HepG2 (cell line): ENCODE results near the gene RPS5. TPM values are rescaled to one million over a fixed set of nuclear protein-coding genes. Genes with fewer than 3 reads are reported as not detected.
A peak's percentile ranks its signal among the peaks of the same experiment; 100 is the strongest.

Experiments
- EHMT2 ChIP-seq: fragments of 200-600 bp; sonication (generic); IDR thresholded peaks from 2 replicates; pipeline ENCODE4 v1.7.0; 2017; ENCODE audit warnings: antibody characterized with exemption, low read depth, low read length, borderline replicate concordance
- GATA4 ChIP-seq: sonication (generic); IDR thresholded peaks from 2 replicates; pipeline ENCODE4 v1.6.1; 2016; ENCODE audit warnings: antibody characterized with exemption, low read depth, borderline replicate concordance
- KLF6 ChIP-seq: IDR thresholded peaks from 2 replicates; pipeline ENCODE4 v1.8.0; 2016; ENCODE audit warnings: missing biosample characterization, missing genetic modification reagents
- MTA1 ChIP-seq: sonication (generic); formaldehyde crosslinking; IDR thresholded peaks from 2 replicates; pipeline ENCODE4 v1.4.0; 2020; ENCODE audit warnings: missing genetic modification reagents, mild to moderate bottlenecking, borderline replicate concordance
- NFIC ChIP-seq: IDR thresholded peaks from 2 replicates; pipeline ENCODE4 v1.6.1; 2012; ENCODE audit warnings: mild to moderate bottlenecking, low read length, inconsistent platforms
- NR2F2 ChIP-seq: IDR thresholded peaks from 2 replicates; pipeline ENCODE4 v1.6.1; 2012; ENCODE audit warnings: low read depth, inconsistent platforms, borderline replicate concordance
- POLR2AphosphoS5 ChIP-seq: IDR thresholded peaks from 2 replicates; pipeline ENCODE4 v1.6.1; 2012; ENCODE audit warnings: low read depth, low read length
- ZFAT ChIP-seq: sonication (generic); formaldehyde crosslinking; conservative IDR thresholded peaks from 2 replicates; pipeline ENCODE4 v1.8.1; 2023; ENCODE audit warnings: missing genetic modification reagents, inconsistent platforms
- ZFP36L1 ChIP-seq: sonication (generic); formaldehyde crosslinking; IDR thresholded peaks from 2 replicates; pipeline ENCODE4 v1.8.0; 2022; ENCODE audit warnings: mild to moderate bottlenecking, missing genetic modification reagents, moderate library complexity
- ZNF709 ChIP-seq: sonication (generic); formaldehyde crosslinking; IDR thresholded peaks from 2 replicates; pipeline ENCODE4 v1.5.0; 2020; ENCODE audit warnings: mild to moderate bottlenecking, missing genetic modification reagents
- polyA plus RNA-seq, 8 experiments: library from polyadenylated mRNA; depleted of rRNA in 3 of 8; stranded (reverse) in 7 of 8; unstranded in 1 of 8; fragments of >200 nt; fragmentation: Illumina TruSeq in 4 of 8; extraction: Trizol in 4 of 8; gene quantifications; 2 replicates each; pipeline versions ENCODE4 v1.2.1 to v1.2.3, GENCODE V29; 2011 to 2016; ENCODE audit warnings: low read depth in 4 of 8, missing spikeins in 1 of 8, mixed read lengths in 1 of 8; ENCODE audit not compliant: insufficient read depth in 1 of 8
- total RNA-seq, 5 experiments: library from RNA; depleted of rRNA; stranded (reverse); fragments of >200 nt; fragmentation: Illumina TruSeq; extraction: Trizol; gene quantifications; 2 replicates each; pipeline ENCODE4 v1.2.3, GENCODE V29; 2016; ENCODE audit warnings: low read depth in 1 of 5
- TF ChIP-seq, protein P1 (sequence below): sonication (generic); formaldehyde crosslinking; IDR thresholded peaks from 2 replicates; pipeline ENCODE4 v1.4.0; 2020; ENCODE audit warnings: missing genetic modification reagents, borderline replicate concordance
- TF ChIP-seq, protein P2 (sequence below): sonication (generic); formaldehyde crosslinking; IDR thresholded peaks from 2 replicates; pipeline ENCODE4 v1.5.1; 2020; ENCODE audit warnings: missing genetic modification reagents, mild to moderate bottlenecking, borderline replicate concordance
- TF ChIP-seq, protein P3 (sequence below): sonication (generic); formaldehyde crosslinking; IDR thresholded peaks from 2 replicates; pipeline ENCODE4 v1.5.1; 2020; ENCODE audit warnings: missing genetic modification reagents, mild to moderate bottlenecking, borderline replicate concordance
- TF ChIP-seq, protein P4 (sequence below): sonication (generic); formaldehyde crosslinking; conservative IDR thresholded peaks from 2 replicates; pipeline ENCODE4 v1.4.0; 2020; ENCODE audit warnings: missing genetic modification reagents
- TF ChIP-seq, protein P5 (sequence below): sonication (generic); formaldehyde crosslinking; IDR thresholded peaks from 2 replicates; pipeline ENCODE4 v1.4.0; 2020; ENCODE audit warnings: missing genetic modification reagents, mild to moderate bottlenecking, borderline replicate concordance
- TF ChIP-seq, protein P6 (sequence below): sonication (generic); formaldehyde crosslinking; conservative IDR thresholded peaks from 2 replicates; pipeline ENCODE4 v1.8.1; 2023; ENCODE audit warnings: missing genetic modification reagents

The RPS5 gene
- total and polyA plus RNA-seq, 2 of the 13 experiments (the other 11 are each of a cell fraction or from before 2014, with no cell fraction given), result 1,544 to 4,408 TPM

DNA sequence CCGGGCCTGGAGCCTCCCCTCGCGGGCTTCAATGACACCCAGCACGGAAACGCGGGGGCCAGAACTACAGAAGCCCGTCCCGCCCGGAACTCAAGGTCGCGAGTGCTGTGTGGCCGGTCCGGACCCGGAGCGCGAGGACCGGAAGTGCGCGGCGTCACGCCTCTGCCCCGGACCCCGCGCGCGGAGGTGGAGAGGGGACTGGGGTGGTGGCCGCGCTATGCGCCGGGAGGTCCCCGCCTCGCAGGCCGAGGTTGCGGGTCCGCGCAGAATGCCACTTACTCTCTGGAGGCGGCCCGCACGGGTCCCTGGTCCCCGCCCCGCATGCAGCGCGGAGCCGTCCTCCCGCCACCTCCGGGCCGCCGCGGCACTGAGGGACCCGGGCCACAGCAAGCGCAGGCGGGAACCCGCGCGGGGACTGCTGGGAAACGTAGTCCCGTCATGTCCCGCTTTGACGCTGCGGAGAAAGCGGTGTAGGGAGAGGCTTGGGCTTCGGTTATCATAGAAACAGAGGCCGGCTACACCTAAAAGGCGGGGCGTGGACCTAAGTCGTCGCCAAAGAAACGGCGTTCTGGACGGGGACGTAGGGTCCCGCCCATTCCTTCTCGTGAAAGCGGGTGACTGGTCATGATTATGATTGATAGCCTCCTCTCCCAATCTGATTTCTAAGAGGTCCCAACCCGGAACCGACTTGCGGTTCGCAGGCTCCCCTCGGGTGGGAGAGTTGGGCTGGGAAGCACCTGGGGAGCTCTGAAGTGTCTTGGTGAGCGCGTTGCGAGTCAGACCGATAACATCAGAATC, 6.2 kb upstream of the RPS5 start, which contains the start of gene ZNF837 (continued):
- TF ChIP-seq, protein P1, sequence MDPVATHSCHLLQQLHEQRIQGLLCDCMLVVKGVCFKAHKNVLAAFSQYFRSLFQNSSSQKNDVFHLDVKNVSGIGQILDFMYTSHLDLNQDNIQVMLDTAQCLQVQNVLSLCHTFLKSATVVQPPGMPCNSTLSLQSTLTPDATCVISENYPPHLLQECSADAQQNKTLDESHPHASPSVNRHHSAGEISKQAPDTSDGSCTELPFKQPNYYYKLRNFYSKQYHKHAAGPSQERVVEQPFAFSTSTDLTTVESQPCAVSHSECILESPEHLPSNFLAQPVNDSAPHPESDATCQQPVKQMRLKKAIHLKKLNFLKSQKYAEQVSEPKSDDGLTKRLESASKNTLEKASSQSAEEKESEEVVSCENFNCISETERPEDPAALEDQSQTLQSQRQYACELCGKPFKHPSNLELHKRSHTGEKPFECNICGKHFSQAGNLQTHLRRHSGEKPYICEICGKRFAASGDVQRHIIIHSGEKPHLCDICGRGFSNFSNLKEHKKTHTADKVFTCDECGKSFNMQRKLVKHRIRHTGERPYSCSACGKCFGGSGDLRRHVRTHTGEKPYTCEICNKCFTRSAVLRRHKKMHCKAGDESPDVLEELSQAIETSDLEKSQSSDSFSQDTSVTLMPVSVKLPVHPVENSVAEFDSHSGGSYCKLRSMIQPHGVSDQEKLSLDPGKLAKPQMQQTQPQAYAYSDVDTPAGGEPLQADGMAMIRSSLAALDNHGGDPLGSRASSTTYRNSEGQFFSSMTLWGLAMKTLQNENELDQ (CRISPR knock-in tag), result peak; percentile 91; the same call in 1 of the 2 replicates
- TF ChIP-seq ZFP36L1 (no peak), NFIC (no peak), POLR2AphosphoS5 (peak; percentile 60; the same call in 1 of the 2 replicates), GATA4 (peak; percentile 18; the same call in 1 of the 2 replicates), EHMT2 (no peak), ZFAT (CRISPR knock-in tag) (no peak), KLF6 (CRISPR knock-in tag) (peak; percentile 89; the same call in 1 of the 2 replicates), NR2F2 (no peak), ZNF709 (peak; percentile 91; the same call in 1 of the 2 replicates), MTA1 (CRISPR knock-in tag) (peak; percentile 87; the same call in 1 of the 2 replicates)
- TF ChIP-seq, protein P2, sequence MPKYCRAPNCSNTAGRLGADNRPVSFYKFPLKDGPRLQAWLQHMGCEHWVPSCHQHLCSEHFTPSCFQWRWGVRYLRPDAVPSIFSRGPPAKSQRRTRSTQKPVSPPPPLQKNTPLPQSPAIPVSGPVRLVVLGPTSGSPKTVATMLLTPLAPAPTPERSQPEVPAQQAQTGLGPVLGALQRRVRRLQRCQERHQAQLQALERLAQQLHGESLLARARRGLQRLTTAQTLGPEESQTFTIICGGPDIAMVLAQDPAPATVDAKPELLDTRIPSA (CRISPR knock-in tag), result no peak; the same call in 1 of the 2 replicates
- TF ChIP-seq, protein P3, sequence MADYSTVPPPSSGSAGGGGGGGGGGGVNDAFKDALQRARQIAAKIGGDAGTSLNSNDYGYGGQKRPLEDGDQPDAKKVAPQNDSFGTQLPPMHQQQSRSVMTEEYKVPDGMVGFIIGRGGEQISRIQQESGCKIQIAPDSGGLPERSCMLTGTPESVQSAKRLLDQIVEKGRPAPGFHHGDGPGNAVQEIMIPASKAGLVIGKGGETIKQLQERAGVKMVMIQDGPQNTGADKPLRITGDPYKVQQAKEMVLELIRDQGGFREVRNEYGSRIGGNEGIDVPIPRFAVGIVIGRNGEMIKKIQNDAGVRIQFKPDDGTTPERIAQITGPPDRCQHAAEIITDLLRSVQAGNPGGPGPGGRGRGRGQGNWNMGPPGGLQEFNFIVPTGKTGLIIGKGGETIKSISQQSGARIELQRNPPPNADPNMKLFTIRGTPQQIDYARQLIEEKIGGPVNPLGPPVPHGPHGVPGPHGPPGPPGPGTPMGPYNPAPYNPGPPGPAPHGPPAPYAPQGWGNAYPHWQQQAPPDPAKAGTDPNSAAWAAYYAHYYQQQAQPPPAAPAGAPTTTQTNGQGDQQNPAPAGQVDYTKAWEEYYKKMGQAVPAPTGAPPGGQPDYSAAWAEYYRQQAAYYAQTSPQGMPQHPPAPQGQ (CRISPR knock-in tag), result no peak
- TF ChIP-seq, protein P4, sequence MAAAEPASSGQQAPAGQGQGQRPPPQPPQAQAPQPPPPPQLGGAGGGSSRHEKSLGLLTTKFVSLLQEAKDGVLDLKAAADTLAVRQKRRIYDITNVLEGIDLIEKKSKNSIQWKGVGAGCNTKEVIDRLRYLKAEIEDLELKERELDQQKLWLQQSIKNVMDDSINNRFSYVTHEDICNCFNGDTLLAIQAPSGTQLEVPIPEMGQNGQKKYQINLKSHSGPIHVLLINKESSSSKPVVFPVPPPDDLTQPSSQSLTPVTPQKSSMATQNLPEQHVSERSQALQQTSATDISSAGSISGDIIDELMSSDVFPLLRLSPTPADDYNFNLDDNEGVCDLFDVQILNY (CRISPR knock-in tag), result 0 out of 2 replicates have a peak, but pooled peaks have one; percentile 27
- TF ChIP-seq, protein P5, sequence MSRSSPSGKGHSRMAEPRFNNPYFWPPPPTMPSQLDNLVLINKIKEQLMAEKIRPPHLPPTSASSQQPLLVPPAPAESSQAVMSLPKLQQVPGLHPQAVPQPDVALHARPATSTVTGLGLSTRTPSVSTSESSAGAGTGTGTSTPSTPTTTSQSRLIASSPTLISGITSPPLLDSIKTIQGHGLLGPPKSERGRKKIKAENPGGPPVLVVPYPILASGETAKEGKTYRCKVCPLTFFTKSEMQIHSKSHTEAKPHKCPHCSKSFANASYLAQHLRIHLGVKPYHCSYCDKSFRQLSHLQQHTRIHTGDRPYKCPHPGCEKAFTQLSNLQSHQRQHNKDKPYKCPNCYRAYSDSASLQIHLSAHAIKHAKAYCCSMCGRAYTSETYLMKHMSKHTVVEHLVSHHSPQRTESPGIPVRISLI (CRISPR knock-in tag), result no peak
- TF ChIP-seq, protein P6, sequence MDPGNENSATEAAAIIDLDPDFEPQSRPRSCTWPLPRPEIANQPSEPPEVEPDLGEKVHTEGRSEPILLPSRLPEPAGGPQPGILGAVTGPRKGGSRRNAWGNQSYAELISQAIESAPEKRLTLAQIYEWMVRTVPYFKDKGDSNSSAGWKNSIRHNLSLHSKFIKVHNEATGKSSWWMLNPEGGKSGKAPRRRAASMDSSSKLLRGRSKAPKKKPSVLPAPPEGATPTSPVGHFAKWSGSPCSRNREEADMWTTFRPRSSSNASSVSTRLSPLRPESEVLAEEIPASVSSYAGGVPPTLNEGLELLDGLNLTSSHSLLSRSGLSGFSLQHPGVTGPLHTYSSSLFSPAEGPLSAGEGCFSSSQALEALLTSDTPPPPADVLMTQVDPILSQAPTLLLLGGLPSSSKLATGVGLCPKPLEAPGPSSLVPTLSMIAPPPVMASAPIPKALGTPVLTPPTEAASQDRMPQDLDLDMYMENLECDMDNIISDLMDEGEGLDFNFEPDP (CRISPR knock-in tag), result 0 out of 2 replicates have a peak, but pooled peaks have one; percentile 82
